Nephron progenitor cell (in vitro differentiated cells): ENCODE data around the gene AMPH.

ENCODE experiments used
- DNase-seq: peaks from one replicate; pipeline ENCODE4 v3.0.0; 2021
- H3K27ac Mint-ChIP-seq: 2 replicates; pipeline ENCODE4 v1.8.0; 2021; ENCODE audit warnings: mild to moderate bottlenecking, moderate library complexity, mixed read lengths
- H3K27me3 Mint-ChIP-seq: 2 replicates; pipeline ENCODE4 v1.8.0; 2021; ENCODE audit warnings: mild to moderate bottlenecking, low read depth, mixed read lengths; ENCODE audit not compliant: poor library complexity
- H3K36me3 Mint-ChIP-seq: 2 replicates; pipeline ENCODE4 v1.8.0; 2021; ENCODE audit warnings: low read depth, mixed read lengths
- H3K4me1 Mint-ChIP-seq: 2 replicates; pipeline ENCODE4 v1.8.0; 2021; ENCODE audit warnings: mixed read lengths
- H3K4me3 Mint-ChIP-seq: 2 replicates; pipeline ENCODE4 v1.8.0; 2021; ENCODE audit warnings: mild to moderate bottlenecking, moderate library complexity, mixed read lengths
- H3K9me3 Mint-ChIP-seq: 2 replicates; pipeline ENCODE4 v1.8.0; 2021; ENCODE audit warnings: mild to moderate bottlenecking, moderate library complexity, mixed read lengths
- CTCF ChIP-seq: fragments of 200-600 bp; sonication (generic); IDR thresholded peaks from 2 replicates; pipeline ENCODE4 v1.5.0; 2021; ENCODE audit warnings: antibody characterized with exemption

AMPH gene

DNA sequence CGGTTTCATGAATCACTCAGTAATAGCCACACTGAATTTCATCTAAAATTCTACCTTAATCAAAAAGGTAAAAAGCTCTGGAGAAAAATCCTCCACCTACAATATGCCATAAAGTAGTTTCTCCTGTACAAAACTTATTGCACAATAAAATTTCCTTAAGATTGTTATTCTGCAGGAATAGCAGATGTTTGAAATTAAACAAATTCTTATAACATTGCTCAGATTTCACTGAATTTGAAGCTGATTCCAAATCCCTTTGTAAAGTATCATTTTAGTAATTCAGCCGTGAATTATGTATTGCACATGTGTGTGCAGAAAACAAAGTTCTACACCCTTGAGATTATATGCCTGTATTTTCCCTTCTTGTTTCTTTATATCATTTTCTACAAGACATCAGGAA, 123.8 kb downstream of the AMPH start:
- Mint-ChIP-seq H3K36me3 (no peaks in the 10 kb centered on the region), H3K9me3 (no peaks in the 10 kb centered on the region), H3K4me1 (no peaks in the 10 kb centered on the region), H3K4me3 (no peak overlapping the region), H3K27ac (no peak overlapping the region), H3K27me3 (peaks cover 2% of the 10 kb centered on the region)
- TF ChIP-seq CTCF, result no peak
- DNase-seq, result no peak

- Mint-ChIP-seq H3K27ac (no peak overlapping the region), H3K9me3 (no peaks in the 10 kb centered on the region), H3K4me3 (no peak overlapping the region), H3K27me3 (no peaks in the 10 kb centered on the region), H3K36me3 (no peaks in the 10 kb centered on the region), H3K4me1 (no peaks in the 10 kb centered on the region)
- no peak for DNase-seq
- TF ChIP-seq CTCF, result no peak
Observed at GRCh38 chr7:38506756-38507155, 124.4 kb downstream of the AMPH start.

- H3K27me3 Mint-ChIP-seq, result no peaks in the 10 kb centered on the region
- H3K36me3 Mint-ChIP-seq, result no peaks in the 10 kb centered on the region
- no peak for DNase-seq
- H3K4me3 Mint-ChIP-seq, result no peak overlapping the region
- H3K4me1 Mint-ChIP-seq, result no peaks in the 10 kb centered on the region
- TF ChIP-seq CTCF, result no peak
- no peak overlapping the region for H3K27ac Mint-ChIP-seq
- no peaks in the 10 kb centered on the region for H3K9me3 Mint-ChIP-seq
Observed at GRCh38 chr7:38506004-38506403, 125.2 kb downstream of the AMPH start.

DNA sequence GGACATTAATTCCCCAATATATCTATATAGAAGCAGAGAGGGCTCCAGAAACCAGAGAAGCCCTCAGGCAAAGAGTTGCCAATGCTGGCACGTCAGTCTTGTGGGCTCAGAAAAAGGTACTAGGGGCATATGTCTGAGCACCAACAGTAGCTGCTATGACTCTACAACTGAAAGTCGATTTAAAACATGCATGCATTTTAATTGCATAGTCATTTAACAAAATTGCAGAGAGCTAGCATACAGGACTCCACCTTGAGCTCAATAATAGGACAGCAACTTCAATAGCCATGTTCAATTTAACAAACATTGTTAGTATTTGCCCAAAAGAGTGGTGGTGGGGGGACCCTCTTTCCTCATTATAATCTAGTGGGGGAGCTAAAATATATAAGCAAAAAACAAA, 126.5 kb downstream of the AMPH start:
- no peak for DNase-seq
- no peaks in the 10 kb centered on the region for H3K9me3 Mint-ChIP-seq
- TF ChIP-seq CTCF, result no peak
- H3K27me3 Mint-ChIP-seq, result no peaks in the 10 kb centered on the region
- no peak overlapping the region for H3K27ac Mint-ChIP-seq
- H3K4me3 Mint-ChIP-seq, result no peak overlapping the region
- no peaks in the 10 kb centered on the region for H3K4me1 Mint-ChIP-seq
- no peaks in the 10 kb centered on the region for H3K36me3 Mint-ChIP-seq

GRCh38 chr7:38502848-38503247, 128.3 kb downstream of the AMPH start:
- H3K9me3 Mint-ChIP-seq, result no peaks in the 10 kb centered on the region
- H3K27me3 Mint-ChIP-seq, result no peaks in the 10 kb centered on the region
- no peak for DNase-seq
- no peak overlapping the region for H3K27ac Mint-ChIP-seq
- no peak overlapping the region for H3K4me3 Mint-ChIP-seq
- H3K4me1 Mint-ChIP-seq, result no peaks in the 10 kb centered on the region
- no peaks in the 10 kb centered on the region for H3K36me3 Mint-ChIP-seq
- no peak for TF ChIP-seq CTCF

DNA sequence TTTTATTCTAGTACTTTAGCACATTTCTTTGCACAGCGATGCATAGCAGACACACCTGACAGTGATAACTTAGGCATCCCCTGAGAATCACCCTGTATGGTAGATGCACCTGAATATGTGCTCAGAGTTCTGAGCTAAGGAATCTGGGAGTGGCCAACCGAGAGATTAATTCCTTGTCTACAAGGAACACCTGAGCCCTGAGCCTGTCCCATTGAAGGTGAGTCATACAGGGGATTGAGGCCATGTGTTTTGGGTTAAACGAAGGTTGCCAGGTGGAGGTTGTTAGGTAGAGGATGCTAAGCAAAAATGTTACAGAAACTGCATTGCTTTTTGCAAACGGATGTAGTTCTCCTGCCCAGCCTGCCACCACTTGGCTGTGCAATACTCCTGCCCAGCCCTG, 128.9 kb downstream of the AMPH start:
- H3K9me3 Mint-ChIP-seq, result no peaks in the 10 kb centered on the region
- no peaks in the 10 kb centered on the region for H3K27me3 Mint-ChIP-seq
- no peaks in the 10 kb centered on the region for H3K36me3 Mint-ChIP-seq
- H3K4me3 Mint-ChIP-seq, result no peak overlapping the region
- H3K4me1 Mint-ChIP-seq, result no peaks in the 10 kb centered on the region
- no peak for TF ChIP-seq CTCF
- DNase-seq, result no peak
- no peak overlapping the region for H3K27ac Mint-ChIP-seq
